ENCODE measurements around the gene SLX9.

- TF ChIP-seq EZH2 (IDR thresholded peaks at IDR 0.05; ENCODE audit: insufficient read depth, poor library complexity, severe bottlenecking) (no peak), EZH2phosphoT487 (IDR thresholded peaks at IDR 0.05; ENCODE audit: insufficient read depth, low read depth) (no peak)
These were observed 48.2 kb upstream of the SLX9 start for GRCh38 chr21:44891631-44892031.

Data from GM23248 (cell line).